C4-2B (cell line): ENCODE data around the gene SERHL2.

ENCODE experiments used
- H3K27ac ChIP-seq: fragments of 450-650 bp; 2 replicates; pipeline ENCODE4 v1.5.1; 2017
- ZFX ChIP-seq: fragments of 450-650 bp; IDR thresholded peaks from 2 replicates; pipeline ENCODE4 v1.6.1; 2017
- TF ChIP-seq, protein P1 (sequence below): fragments of 450-650 bp; conservative IDR thresholded peaks from 2 replicates; pipeline ENCODE4 v1.5.1; 2017; ENCODE audit warnings: mild to moderate bottlenecking

Gene SERHL2

DNA sequence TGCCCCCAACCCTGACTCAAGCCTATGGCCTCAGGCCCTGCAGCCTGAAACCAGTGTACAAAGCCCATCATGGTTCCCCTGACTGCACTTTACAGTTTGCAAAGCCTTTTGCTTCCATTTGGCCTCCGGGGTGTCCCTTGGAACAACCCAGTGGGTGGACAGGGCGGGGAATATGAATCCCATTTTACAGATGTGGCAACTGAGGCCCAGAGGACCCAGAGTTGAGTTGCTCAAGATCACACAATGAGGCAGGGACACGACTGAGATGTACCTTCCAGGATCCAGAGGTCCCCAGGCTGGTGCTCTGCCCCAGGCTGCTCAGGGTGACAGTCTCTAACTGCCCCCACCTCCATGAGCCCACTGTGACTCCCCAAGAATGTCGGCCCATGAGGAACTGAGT lies 66.3 kb downstream of the SERHL2 start:
- no peak for TF ChIP-seq ZFX
- TF ChIP-seq, protein P1, sequence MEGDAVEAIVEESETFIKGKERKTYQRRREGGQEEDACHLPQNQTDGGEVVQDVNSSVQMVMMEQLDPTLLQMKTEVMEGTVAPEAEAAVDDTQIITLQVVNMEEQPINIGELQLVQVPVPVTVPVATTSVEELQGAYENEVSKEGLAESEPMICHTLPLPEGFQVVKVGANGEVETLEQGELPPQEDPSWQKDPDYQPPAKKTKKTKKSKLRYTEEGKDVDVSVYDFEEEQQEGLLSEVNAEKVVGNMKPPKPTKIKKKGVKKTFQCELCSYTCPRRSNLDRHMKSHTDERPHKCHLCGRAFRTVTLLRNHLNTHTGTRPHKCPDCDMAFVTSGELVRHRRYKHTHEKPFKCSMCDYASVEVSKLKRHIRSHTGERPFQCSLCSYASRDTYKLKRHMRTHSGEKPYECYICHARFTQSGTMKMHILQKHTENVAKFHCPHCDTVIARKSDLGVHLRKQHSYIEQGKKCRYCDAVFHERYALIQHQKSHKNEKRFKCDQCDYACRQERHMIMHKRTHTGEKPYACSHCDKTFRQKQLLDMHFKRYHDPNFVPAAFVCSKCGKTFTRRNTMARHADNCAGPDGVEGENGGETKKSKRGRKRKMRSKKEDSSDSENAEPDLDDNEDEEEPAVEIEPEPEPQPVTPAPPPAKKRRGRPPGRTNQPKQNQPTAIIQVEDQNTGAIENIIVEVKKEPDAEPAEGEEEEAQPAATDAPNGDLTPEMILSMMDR: no peak
- peak overlapping the region; percentile 65 for H3K27ac ChIP-seq

DNA sequence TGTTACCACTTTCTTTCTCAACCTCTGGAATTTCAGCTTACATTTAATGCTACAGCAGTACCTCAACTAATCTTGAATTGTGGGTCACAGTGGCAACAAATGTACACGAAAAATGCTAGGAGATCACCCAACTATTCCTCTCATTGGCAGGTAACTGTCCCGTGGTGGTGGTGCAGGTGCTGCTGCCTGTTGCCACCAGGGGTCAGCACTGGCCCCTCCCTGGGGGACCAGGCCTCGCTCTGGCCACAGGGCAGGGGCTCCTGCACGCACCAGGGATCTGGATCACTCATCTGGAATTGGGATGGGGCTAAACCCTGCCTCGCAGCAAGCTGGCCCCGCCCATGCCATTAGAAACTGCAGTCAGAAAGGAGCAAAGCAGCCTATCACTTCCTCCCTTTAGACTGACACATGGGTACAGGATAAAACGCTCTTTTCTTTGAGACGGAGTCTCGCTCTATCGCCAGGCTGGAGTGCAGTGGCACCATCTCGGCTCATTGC lies 67.8 kb downstream of the SERHL2 start:
- peak overlapping the region; percentile 65 for H3K27ac ChIP-seq

DNA sequence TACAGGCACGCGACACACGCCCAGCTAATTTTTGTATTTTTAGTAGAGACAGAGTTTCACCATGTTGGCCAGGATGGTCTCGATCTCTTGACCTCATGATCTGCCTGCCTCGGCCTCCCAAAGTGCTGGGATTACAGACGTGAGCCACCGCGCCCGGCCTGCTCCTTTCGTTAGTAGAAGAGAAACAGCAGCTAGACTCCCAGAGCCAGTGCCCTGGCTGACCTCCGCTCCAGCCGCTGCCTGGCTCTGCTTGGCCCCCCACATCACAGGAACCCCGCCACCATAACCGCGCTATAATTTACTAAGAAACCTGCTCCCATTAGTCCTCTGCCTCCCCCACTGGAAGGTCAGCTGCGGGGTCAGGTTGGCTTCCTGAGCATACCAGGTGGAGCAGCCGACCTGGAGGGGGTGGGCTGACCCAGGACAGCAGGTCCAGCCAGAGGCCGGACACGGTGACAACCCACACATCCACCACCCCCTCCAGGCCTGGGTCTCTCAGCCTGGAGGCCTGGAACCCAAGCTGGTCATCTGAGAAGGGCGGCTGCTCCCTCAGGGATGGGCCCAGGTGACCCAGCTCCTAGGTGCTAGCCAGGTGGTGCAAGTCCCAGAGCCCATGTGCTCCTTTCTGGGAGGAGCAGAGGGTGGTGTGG lies 68.4 kb downstream of the SERHL2 start:
- no peak for TF ChIP-seq ZFX
- TF ChIP-seq, protein P1: no peak

More for the DNA sequence above, 67.8 kb downstream of the SERHL2 start:
- no peak for TF ChIP-seq ZFX
- TF ChIP-seq, protein P1: peak; percentile 98

DNA sequence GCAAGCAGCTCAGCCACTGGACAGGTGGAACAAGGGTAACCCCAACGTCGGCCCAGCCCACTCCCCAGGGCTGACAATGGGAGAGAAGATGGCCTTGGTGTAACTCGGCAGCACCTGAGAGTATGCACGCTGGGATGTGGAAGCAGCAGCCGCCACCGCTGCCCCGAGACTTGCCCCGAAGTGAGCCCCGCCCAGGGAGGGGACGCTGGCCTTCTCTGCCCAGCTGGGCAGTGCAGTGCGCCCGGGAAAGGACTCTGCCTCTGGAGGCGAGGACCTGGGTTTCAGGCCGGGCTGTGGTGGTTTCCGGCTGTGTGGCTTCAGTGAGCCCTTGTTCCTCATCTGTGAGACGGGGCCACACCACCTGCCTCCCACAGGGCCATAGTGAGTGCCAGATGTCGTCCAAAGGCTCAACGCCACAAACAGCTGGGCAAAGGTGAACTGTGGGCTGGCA lies 69.6 kb downstream of the SERHL2 start:
- TF ChIP-seq ZFX: no peak
- TF ChIP-seq, protein P1: no peak
- no peak overlapping the region for H3K27ac ChIP-seq

More for the DNA sequence above, 68.4 kb downstream of the SERHL2 start:
- H3K27ac ChIP-seq: peak overlapping the region; percentile 65; the same call in 1 of the 2 replicates
